Fibroblast of pulmonary artery (primary cell): ENCODE measurements around the gene ARX.

Source experiments
- DNase-seq: peaks from one replicate; pipeline ENCODE4 v3.0.0-alpha.2; 2010; ENCODE audit warnings: low read depth
- H3K4me3 ChIP-seq: replicated peaks from 2 replicates; pipeline ENCODE4 v1.5.1; 2011; ENCODE audit warnings: low read depth, mild to moderate bottlenecking, control low read depth, low read length, moderate library complexity
- CTCF ChIP-seq: IDR thresholded peaks from 2 replicates; pipeline ENCODE4 v1.5.1; 2011; ENCODE audit warnings: mild to moderate bottlenecking, control low read depth, low read length, inconsistent platforms; ENCODE audit errors: missing control alignments

ARX gene

GRCh38 chrX:25015486-25016360 is at the start of gene ARX:
Gene ARX, minus strand, starts transcription at chrX:25015965. Its CDS starts 228 bp downstream, at chrX:25015737.
- DNase-seq = peak; percentile 55

GRCh38 chrX:25059273-25059672 is 43.5 kb upstream of the ARX start:
- no peak overlapping the region for H3K4me3 ChIP-seq
- TF ChIP-seq CTCF = no peak
- no peak for DNase-seq

More at GRCh38 chrX:25015486-25016360, at the start of gene ARX:
- TF ChIP-seq CTCF = no peak
- no peak within 1 kb of the TSS for H3K4me3 ChIP-seq

GRCh38 chrX:25052798-25053534 is 37.2 kb upstream of the ARX start:
- TF ChIP-seq CTCF = no peak
- no peak for DNase-seq
- no peak overlapping the region for H3K4me3 ChIP-seq

GRCh38 chrX:25049971-25050370 is 34.2 kb upstream of the ARX start:
- DNase-seq = no peak
- TF ChIP-seq CTCF = no peak
- H3K4me3 ChIP-seq = no peak overlapping the region

GRCh38 chrX:25049357-25049756 is 33.6 kb upstream of the ARX start:
- DNase-seq = peak; percentile 41
- H3K4me3 ChIP-seq = no peak overlapping the region
- no peak for TF ChIP-seq CTCF

- no peak for TF ChIP-seq CTCF
- no peak overlapping the region for H3K4me3 ChIP-seq
- no peak for DNase-seq
Measured at GRCh38 chrX:25048178-25048577, 32.4 kb upstream of the ARX start.
